Measurements from ENCODE around the gene FAM193A.

- TF ChIP-seq POLR2A (IDR thresholded peaks at IDR 0.05), result no peak
- TF ChIP-seq CTCF (IDR thresholded peaks at IDR 0.05), result no peak
- TF ChIP-seq POLR2AphosphoS5 (IDR thresholded peaks at IDR 0.05; ENCODE audit: insufficient read depth in 1 of 2, low read depth in 1 of 2), result no peak
Observed at GRCh38 chr4:2552806-2553205, 16.4 kb downstream of the FAM193A start.
